Fibroblast of lung (primary cell): ENCODE results near the gene TSEN54.

Experiments used
- CTCF ChIP-seq, 2 donors: IDR thresholded peaks in 1 of 2; conservative IDR thresholded peaks in 1 of 2; 1 replicate in 1 of 2; 2 replicates in 1 of 2; pipeline ENCODE4 v1.5.1; 2011 to 2012; ENCODE audit warnings: low read length in 2 of 2, control low read depth in 1 of 2, inconsistent platforms in 1 of 2, low read depth in 1 of 2, mild to moderate bottlenecking in 1 of 2
- EZH2 ChIP-seq: IDR thresholded peaks from 2 replicates; pipeline ENCODE4 v1.5.1; 2012; ENCODE audit warnings: low read length, control low read depth, mild to moderate bottlenecking; ENCODE audit errors: missing control alignments

- TF ChIP-seq CTCF (conservative IDR thresholded peaks at IDR 0.05 in 1 of 2, IDR thresholded peaks at IDR 0.05 in 1 of 2; ENCODE audit: low read depth in 1 of 2, low read length in 2 of 2): no peak
- no peak for TF ChIP-seq EZH2
Measured at GRCh38 chr17:75555679-75556153, 39.4 kb downstream of the TSEN54 start.
